HG02759 (cell line): Measurements from ENCODE around the gene NCK1.

Experiments
- ATAC-seq: cut with Tn5 transposase; IDR thresholded peaks from one replicate; pipeline ENCODE4 v1.9.1; 2021; ENCODE audit warnings: mild to moderate bottlenecking, moderate library complexity; ENCODE audit not compliant: unreplicated experiment

The NCK1 gene

GRCh38 chr3:136905549-136905948, 43.5 kb downstream of the NCK1 start:
- ATAC-seq: no peak

DNA sequence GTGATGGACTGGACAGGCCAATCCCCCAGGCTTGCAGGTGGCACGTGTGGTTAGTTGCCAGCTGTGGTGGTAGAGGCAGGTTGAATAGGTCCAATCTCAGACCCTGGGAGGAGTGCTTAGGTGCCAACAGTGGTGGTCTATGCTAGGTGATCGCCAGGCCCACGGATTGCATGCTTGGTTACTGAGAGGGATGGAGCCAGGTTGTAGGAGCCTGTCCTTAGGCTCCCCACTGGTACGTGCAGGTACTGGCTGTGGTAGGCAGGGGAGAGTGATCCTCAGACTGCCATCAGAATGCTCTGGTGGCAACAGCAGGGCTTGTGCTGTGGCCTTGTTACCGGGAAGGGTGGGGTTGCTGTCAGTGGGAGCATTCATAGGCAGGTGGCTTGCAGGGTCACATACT, 44.7 kb downstream of the NCK1 start:
- no peak for ATAC-seq

DNA sequence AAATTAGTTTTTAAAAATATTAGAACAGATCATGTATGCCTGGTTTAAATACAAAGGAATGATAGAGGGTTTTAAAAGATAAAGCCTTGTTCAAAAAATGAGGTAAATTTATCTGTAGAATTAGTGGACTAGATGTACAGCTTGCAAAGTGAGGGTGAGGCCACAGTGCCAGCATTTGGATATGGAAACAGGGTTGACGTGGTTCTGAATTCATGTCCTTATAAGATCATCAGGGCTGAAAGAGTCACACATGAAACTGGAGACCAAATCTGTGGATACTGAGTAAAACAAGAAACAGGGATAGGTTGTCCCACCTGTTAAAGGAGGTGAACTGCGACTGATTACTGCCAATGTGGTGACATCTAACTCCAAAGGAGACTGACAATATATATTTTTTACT, 46.3 kb downstream of the NCK1 start:
- no peak for ATAC-seq

DNA sequence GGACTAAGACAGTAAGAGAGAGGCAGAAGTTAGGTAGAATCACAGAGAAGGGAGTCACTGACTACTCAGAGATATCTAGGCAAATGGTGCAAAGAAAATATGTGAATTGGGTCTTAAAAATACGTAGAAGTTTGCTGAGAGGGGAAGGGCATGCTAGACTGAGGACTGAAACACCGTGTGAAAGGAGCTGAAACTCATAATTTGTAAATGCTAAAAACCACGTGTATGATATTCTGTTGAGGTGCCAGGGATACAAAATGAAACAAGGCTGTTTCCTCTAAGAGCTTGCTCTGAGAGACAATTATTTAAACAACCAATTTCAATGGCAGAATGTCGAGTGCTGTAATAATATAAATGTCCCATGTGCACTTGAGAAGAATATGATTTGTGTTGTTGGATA, 47.2 kb downstream of the NCK1 start:
- ATAC-seq: peak; percentile 60

DNA sequence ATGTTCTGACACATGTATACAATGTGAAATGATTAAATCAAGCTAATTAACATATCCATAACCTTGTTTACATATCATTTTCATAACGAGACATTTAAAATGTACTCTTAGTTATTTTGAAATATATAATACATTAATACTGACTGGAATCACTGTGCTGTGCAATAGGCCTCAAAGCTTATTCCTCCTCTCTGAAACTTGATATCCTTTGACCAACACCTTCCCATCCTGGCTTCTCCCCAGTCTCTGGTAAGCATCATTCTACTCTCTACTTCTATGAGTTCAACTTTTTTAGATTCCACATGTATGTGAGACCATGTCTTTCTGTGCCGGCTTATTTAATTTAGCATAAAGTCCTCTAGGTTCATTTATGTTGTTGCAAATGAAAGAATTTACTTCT, 48.7 kb downstream of the NCK1 start:
- no peak for ATAC-seq

- ATAC-seq: no peak
Observed at GRCh38 chr3:136913168-136913567, 51.2 kb downstream of the NCK1 start.

- ATAC-seq: no peak
Observed at GRCh38 chr3:136914739-136915138, 52.7 kb downstream of the NCK1 start.

DNA sequence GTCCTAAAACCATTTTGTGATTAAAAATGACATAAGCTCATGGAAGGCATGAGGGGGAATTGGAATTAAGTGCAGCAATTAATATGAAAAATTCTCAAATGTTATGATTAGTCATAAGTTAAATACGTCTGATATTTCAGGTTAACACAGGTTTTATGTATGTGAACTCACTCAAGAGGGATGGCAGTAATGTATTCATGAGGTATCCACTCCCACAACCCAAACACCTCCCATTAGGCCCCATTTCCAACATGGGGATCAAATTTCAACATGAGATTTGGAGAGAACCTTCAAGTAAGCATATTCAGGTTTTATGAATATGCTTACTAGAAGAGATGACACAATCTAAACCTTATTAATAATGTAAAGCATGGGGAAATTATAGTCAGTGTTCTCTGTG, 54.2 kb downstream of the NCK1 start:
- ATAC-seq: no peak

DNA sequence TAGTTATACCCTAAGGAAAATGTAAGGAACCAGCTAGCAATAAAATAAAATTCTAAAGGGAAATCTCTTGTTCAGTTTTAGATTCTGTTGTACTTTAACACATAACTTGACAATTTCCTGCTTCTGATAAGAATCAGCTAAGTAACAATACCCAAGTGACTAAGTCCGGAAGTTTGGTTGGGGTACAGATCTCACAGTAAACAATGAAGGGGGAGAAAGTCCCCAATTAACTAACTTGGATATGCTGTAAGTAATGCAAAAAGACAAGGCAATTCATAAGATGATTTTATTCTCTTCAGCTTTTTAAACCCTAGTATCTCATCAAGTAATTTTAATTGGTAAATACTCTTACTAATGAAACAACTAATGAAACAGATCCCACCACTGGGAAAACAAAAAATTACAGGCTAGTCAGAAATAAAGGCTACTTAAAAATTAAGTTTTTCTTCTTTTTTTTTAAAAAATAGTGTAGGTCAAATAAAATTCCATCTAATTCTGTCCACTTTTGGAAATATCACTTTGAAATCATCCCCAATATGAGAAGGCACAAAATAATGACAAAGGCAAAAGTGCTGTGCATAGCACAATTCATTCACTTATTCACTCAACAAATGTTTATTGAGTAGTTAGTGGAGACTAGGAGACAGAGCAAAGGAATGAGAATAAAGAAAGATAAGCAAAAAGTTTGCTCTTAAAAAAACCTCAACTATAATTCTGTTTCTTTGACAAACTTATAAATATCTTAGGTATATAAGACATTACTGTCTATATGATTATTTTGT, 58.0 kb downstream of the NCK1 start:
- ATAC-seq: peak; percentile 71

DNA sequence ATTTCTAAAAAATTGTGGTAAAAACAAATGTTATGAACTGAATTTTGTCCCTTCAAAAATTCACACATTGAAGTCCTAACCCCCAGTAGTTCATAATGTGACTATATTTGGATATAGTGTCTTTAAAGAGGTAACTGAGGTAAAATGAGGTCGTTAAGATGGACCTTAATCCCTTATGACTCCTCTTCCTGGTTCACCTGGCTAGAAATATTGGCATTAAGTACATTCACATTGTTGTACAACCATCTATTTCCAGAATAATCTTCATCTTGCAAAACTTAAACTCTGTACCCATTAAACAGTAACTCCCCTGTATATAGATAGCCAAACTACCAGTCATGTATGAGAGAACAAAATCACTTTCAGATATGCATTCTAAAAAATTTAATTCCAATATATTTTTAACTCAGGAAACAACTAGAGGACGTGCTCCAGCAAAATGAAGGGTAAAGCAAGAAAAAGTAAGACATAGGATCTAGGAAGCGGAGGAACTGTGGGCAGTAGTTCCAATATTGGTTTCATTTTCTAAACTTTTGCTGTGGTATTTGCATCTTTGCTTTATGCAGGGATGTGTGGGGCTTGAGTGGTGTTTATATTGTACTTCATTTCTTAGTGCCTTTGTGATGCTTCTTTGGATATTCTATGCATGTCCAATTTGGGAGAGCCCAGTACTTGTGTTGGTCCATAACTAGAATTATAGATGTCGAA, 59.0 kb downstream of the NCK1 start:
- no peak for ATAC-seq

- ATAC-seq: peak; percentile 63
Observed at GRCh38 chr3:136925425-136926190, 63.6 kb downstream of the NCK1 start.

- no peak for ATAC-seq
Observed at GRCh38 chr3:136928240-136928639, 66.2 kb downstream of the NCK1 start.

DNA sequence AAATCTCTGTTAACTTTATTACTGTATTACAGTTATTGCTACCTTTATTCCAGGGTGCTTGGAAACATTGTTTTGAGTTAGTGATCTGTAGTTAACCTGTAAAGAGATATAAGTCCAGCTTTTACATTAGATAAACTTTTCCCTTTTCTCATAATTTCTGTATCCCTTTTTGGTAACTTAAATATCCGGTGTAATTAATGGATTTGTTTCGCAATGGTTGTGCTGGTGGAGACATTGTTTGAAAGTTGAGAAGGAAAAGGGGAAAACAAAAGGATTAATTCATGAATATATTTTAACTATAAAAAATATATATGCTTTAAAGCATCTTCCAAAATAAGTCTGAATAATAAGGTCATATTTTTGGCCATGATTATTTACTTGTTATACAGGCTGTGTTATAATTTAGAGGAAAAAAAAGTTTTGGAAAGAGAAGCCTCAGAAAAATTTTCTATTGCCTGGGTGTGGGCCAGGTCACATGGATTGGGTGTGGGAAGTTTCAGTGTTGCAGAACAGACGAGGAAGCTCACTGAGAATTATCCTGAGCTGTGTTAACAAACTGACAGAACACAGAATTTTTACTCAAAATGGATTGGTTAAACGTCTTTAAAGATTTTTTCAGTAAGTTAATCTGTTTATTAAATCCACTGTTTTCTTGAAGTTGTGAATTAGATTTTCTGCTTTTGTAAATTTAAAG, 68.1 kb downstream of the NCK1 start:
- ATAC-seq: no peak

DNA sequence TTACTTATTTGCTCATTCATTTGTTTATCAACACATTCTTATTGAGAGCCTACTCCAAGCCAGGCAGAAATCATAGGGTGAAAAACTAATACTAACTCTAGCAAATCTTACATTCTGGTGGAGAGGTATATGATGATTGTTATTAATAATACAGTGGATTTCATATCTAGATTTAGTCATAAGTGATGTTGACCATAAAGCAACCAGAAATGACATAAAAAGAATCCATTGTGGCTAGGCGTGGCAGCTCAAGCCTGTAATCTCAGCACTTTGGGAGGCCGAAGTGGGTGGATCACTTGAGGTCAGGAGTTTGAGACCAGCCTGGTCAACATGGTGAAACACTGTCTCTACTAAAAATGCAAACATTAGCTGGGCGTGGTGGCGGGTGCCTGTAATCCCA, 69.6 kb downstream of the NCK1 start:
- no peak for ATAC-seq

GRCh38 chr3:136932523-136932922, 70.5 kb downstream of the NCK1 start:
- peak; percentile 65 for ATAC-seq

DNA sequence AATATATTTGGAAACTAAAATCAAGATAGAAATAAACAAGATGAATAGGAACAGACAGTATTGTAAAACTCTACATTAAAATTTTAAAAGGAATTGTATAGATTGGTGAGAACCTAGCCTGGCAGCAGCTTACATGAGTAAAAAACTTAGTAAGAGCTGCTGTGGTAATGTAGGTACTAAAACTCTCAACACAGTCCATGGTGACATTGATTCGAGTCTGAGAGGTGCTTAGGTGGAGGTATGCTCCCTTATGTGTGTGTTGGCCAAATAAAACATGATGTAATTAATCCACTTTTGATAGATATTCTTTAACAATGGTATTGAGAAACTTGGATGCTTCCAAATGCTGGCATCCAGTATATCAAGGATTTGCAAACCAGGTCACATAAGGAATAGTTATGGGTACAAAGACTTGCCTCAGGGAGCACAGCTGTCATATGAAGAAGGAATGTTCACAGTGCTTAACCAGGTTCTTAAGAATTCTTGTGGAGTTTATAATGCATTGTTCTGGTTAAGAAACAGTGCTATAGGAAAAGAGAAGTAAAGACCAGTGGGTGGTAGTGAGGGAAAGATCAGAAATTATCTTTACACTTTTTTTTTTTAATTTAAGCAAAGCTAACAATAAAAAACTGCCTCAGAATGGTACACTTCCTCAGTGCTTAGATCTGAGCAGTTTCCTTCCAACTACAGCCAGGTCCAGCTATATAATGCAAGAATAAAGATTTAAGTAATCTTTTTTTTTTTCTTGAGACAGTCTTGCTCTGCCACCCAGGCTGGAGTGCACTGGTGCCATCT, 71.2 kb downstream of the NCK1 start:
- ATAC-seq: peak; percentile 30

- no peak for ATAC-seq
Observed at GRCh38 chr3:136937175-136937574, 75.2 kb downstream of the NCK1 start.

- ATAC-seq: no peak
Observed at GRCh38 chr3:136937851-136938250, 75.8 kb downstream of the NCK1 start.

DNA sequence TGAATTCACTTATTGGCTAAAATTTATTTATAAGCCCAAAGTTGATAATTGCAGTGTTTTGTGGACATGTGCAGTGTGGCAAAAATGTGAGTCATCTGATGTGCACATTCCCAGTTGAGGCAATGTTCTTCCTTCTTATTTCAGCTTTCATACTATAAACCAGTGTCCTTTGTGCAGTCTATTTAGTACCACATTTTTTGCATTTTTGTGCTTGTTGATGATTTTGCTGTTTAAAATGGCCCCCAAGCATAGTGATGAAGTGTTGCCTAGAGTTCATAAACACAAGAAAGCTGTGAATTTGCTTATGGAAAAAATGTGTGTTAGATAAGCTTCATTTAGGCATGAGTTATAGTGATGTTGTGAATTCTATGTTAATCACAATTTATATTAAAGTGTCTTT, 76.3 kb downstream of the NCK1 start:
- no peak for ATAC-seq

- ATAC-seq: no peak
Observed at GRCh38 chr3:136939489-136939888, 77.5 kb downstream of the NCK1 start.
